NCI-H524 (cell line): ENCODE data around the gene CD4.
"Not testable (repeated sequence)": the region's sequence is repeated elsewhere in the genome, so short reads cannot be mapped to it uniquely, and the experiment has no call there.

Source experiments
- DNase-seq, 2 experiments: peaks; one replicate each; lab custom pipeline; 2025; lab: John Stamatoyannopoulos, UW

CD4 gene

GRCh38 chr12:6788972-6789924 is at the start of gene CD4:
Gene CD4, plus strand, starts transcription at chr12:6789528. Its CDS starts 10,611 bp downstream, at chr12:6800139.
- DNase-seq: no peak

GRCh38 chr12:6742080-6742479 is 47.2 kb upstream of the CD4 start:
- not testable (repeated sequence) for DNase-seq

- no peak for DNase-seq
These were observed 46.5 kb upstream of the CD4 start for GRCh38 chr12:6742834-6743233.

- DNase-seq: not testable (repeated sequence)
These were observed 46.0 kb upstream of the CD4 start for GRCh38 chr12:6743300-6743699.

GRCh38 chr12:6745741-6746525 is 43.4 kb upstream of the CD4 start:
- DNase-seq: no peak

GRCh38 chr12:6747216-6747615 is 42.1 kb upstream of the CD4 start:
- no peak for DNase-seq

- DNase-seq: no peak
These were observed 40.6 kb upstream of the CD4 start for GRCh38 chr12:6748761-6749160.

- DNase-seq: no peak
These were observed 38.8 kb upstream of the CD4 start for GRCh38 chr12:6750506-6750905.

- DNase-seq: no peak
These were observed 37.6 kb upstream of the CD4 start for GRCh38 chr12:6751767-6752166.

- peak; percentile 33 to 58 for DNase-seq
These were observed 37.0 kb upstream of the CD4 start for GRCh38 chr12:6752167-6752920.

GRCh38 chr12:6752921-6753771 is 36.2 kb upstream of the CD4 start, which contains the start of gene MLF2:
Gene MLF2, minus strand, starts transcription at chr12:6753141. Its CDS starts 807 bp downstream, at chr12:6752334.
- DNase-seq: peak; percentile 96 to 98

- DNase-seq: no peak
These were observed 35.5 kb upstream of the CD4 start for GRCh38 chr12:6753772-6754356.

- no peak for DNase-seq
These were observed 34.9 kb upstream of the CD4 start for GRCh38 chr12:6754411-6754810.

GRCh38 chr12:6757028-6757690 is 32.2 kb upstream of the CD4 start:
- no peak for DNase-seq

GRCh38 chr12:6758506-6759095 is 30.7 kb upstream of the CD4 start:
- DNase-seq: peak; percentile 11 to 49

- DNase-seq: no peak
These were observed 29.6 kb upstream of the CD4 start for GRCh38 chr12:6759741-6760140.

- DNase-seq: no peak
These were observed 25.9 kb upstream of the CD4 start for GRCh38 chr12:6763380-6763779.

GRCh38 chr12:6764011-6764828 is 25.1 kb upstream of the CD4 start:
- DNase-seq: peak; percentile 99
